ENCODE data around the gene DACT3.

The DACT3 gene

GRCh38 chr19:46610413-46610775 is 50.6 kb downstream of the DACT3 start:
- Histone ChIP-seq H3K27ac (ENCODE audit: low read depth, low read length) (no peak overlapping the region), H3K9ac (ENCODE audit: low read depth, low read length) (no peak overlapping the region)

GRCh38 chr19:46609511-46610412 is 51.2 kb downstream of the DACT3 start:
- Histone ChIP-seq H3K27ac (ENCODE audit: low read depth, low read length) (no peak overlapping the region), H3K4me3 (ENCODE audit: low read length) (no peak overlapping the region), H3K9me3 (ENCODE audit: insufficient read depth, low read depth, low read length) (no peaks in the 10 kb centered on the region), H3K4me1 (ENCODE audit: insufficient read depth, low read length) (0 out of 2 replicates have a peak, but pooled peaks cover 3% of the 10 kb centered on the region), H3K9ac (ENCODE audit: low read depth, low read length) (no peak overlapping the region), H3K27me3 (ENCODE audit: insufficient read depth, low read length) (no peaks in the 10 kb centered on the region), H3K36me3 (ENCODE audit: insufficient read depth, low read length) (peaks cover 52% of the 10 kb centered on the region)
- WGBS = 92% methylated on average over 26 of the region's 30 CpGs

More at GRCh38 chr19:46610413-46610775, 50.6 kb downstream of the DACT3 start:
- no peaks in the 10 kb centered on the region for H3K27me3 ChIP-seq (ENCODE audit: insufficient read depth, low read length)
- H3K9me3 ChIP-seq (ENCODE audit: insufficient read depth, low read depth, low read length) = no peaks in the 10 kb centered on the region
- no peak overlapping the region for H3K4me3 ChIP-seq (ENCODE audit: low read length)
- H3K4me1 ChIP-seq (ENCODE audit: insufficient read depth, low read length) = 0 out of 2 replicates have a peak, but pooled peaks cover 3% of the 10 kb centered on the region
- H3K36me3 ChIP-seq (ENCODE audit: insufficient read depth, low read length) = peaks cover 52% of the 10 kb centered on the region
- WGBS = 94% methylated on average over 3 of the region's 5 CpGs

GRCh38 chr19:46608581-46609345 is 52.2 kb downstream of the DACT3 start:
- WGBS = 96% methylated on average over 27 of the region's 27 CpGs
- no peak overlapping the region for H3K4me3 ChIP-seq (ENCODE audit: low read length)
- 0 out of 2 replicates have a peak, but pooled peaks cover 2% of the 10 kb centered on the region for H3K4me1 ChIP-seq (ENCODE audit: insufficient read depth, low read length)
- H3K27ac ChIP-seq (ENCODE audit: low read depth, low read length) = no peak overlapping the region
- H3K9ac ChIP-seq (ENCODE audit: low read depth, low read length) = no peak overlapping the region
- no peaks in the 10 kb centered on the region for H3K9me3 ChIP-seq (ENCODE audit: insufficient read depth, low read depth, low read length)
- H3K27me3 ChIP-seq (ENCODE audit: insufficient read depth, low read length) = no peaks in the 10 kb centered on the region
- peaks cover 52% of the 10 kb centered on the region for H3K36me3 ChIP-seq (ENCODE audit: insufficient read depth, low read length)

- Histone ChIP-seq H3K36me3 (ENCODE audit: insufficient read depth, low read length) (peaks cover 52% of the 10 kb centered on the region), H3K27me3 (ENCODE audit: insufficient read depth, low read length) (no peaks in the 10 kb centered on the region), H3K27ac (ENCODE audit: low read depth, low read length) (no peak overlapping the region), H3K9ac (ENCODE audit: low read depth, low read length) (no peak overlapping the region), H3K4me3 (ENCODE audit: low read length) (no peak overlapping the region), H3K4me1 (ENCODE audit: insufficient read depth, low read length) (peaks cover 4% of the 10 kb centered on the region; the same call in 1 of the 2 replicates), H3K9me3 (ENCODE audit: insufficient read depth, low read depth, low read length) (no peaks in the 10 kb centered on the region)
- 96% methylated on average over 9 of the region's 9 CpGs for WGBS
Observed at GRCh38 chr19:46608178-46608577, 52.8 kb downstream of the DACT3 start.

- no peak overlapping the region for H3K9ac ChIP-seq (ENCODE audit: low read depth, low read length)
- no peak overlapping the region for H3K4me3 ChIP-seq (ENCODE audit: low read length)
- no peaks in the 10 kb centered on the region for H3K9me3 ChIP-seq (ENCODE audit: insufficient read depth, low read depth, low read length)
- WGBS = 96% methylated on average over 12 of the region's 12 CpGs
- H3K36me3 ChIP-seq (ENCODE audit: insufficient read depth, low read length) = peaks cover 52% of the 10 kb centered on the region
- H3K4me1 ChIP-seq (ENCODE audit: insufficient read depth, low read length) = peaks cover 12% of the 10 kb centered on the region; the same call in 1 of the 2 replicates
- H3K27me3 ChIP-seq (ENCODE audit: insufficient read depth, low read length) = no peaks in the 10 kb centered on the region
- no peak overlapping the region for H3K27ac ChIP-seq (ENCODE audit: low read depth, low read length)
Observed at GRCh38 chr19:46607448-46607841, 53.5 kb downstream of the DACT3 start.

GRCh38 chr19:46606681-46607447 is 54.1 kb downstream of the DACT3 start:
- Histone ChIP-seq H3K4me1 (ENCODE audit: insufficient read depth, low read length) (peaks cover 12% of the 10 kb centered on the region; the same call in 1 of the 2 replicates), H3K9me3 (ENCODE audit: insufficient read depth, low read depth, low read length) (no peaks in the 10 kb centered on the region), H3K9ac (ENCODE audit: low read depth, low read length) (no peak overlapping the region), H3K27ac (ENCODE audit: low read depth, low read length) (no peak overlapping the region), H3K4me3 (ENCODE audit: low read length) (no peak overlapping the region), H3K36me3 (ENCODE audit: insufficient read depth, low read length) (peaks cover 52% of the 10 kb centered on the region), H3K27me3 (ENCODE audit: insufficient read depth, low read length) (no peaks in the 10 kb centered on the region)
- WGBS = 93% methylated on average over 12 of the region's 12 CpGs

GRCh38 chr19:46606019-46606418 is 55.0 kb downstream of the DACT3 start:
- Histone ChIP-seq H3K36me3 (ENCODE audit: insufficient read depth, low read length) (peaks cover 52% of the 10 kb centered on the region), H3K27ac (ENCODE audit: low read depth, low read length) (no peak overlapping the region), H3K9me3 (ENCODE audit: insufficient read depth, low read depth, low read length) (no peaks in the 10 kb centered on the region), H3K27me3 (ENCODE audit: insufficient read depth, low read length) (no peaks in the 10 kb centered on the region), H3K4me3 (ENCODE audit: low read length) (no peak overlapping the region), H3K9ac (ENCODE audit: low read depth, low read length) (no peak overlapping the region), H3K4me1 (ENCODE audit: insufficient read depth, low read length) (peaks cover 12% of the 10 kb centered on the region; the same call in 1 of the 2 replicates)
- 93% methylated on average over 11 of the region's 11 CpGs for WGBS

GRCh38 chr19:46605356-46605821 is 55.6 kb downstream of the DACT3 start:
- no peak overlapping the region for H3K27ac ChIP-seq (ENCODE audit: low read depth, low read length)
- H3K9ac ChIP-seq (ENCODE audit: low read depth, low read length) = no peak overlapping the region
- H3K4me3 ChIP-seq (ENCODE audit: low read length) = no peak overlapping the region
- H3K9me3 ChIP-seq (ENCODE audit: insufficient read depth, low read depth, low read length) = no peaks in the 10 kb centered on the region
- H3K27me3 ChIP-seq (ENCODE audit: insufficient read depth, low read length) = no peaks in the 10 kb centered on the region
- peaks cover 48% of the 10 kb centered on the region for H3K36me3 ChIP-seq (ENCODE audit: insufficient read depth, low read length)
- 93% methylated on average over 16 of the region's 16 CpGs for WGBS
- peaks cover 12% of the 10 kb centered on the region; the same call in 1 of the 2 replicates for H3K4me1 ChIP-seq (ENCODE audit: insufficient read depth, low read length)

GRCh38 chr19:46604781-46605355 is 56.1 kb downstream of the DACT3 start:
- Histone ChIP-seq H3K4me1 (ENCODE audit: insufficient read depth, low read length) (peaks cover 12% of the 10 kb centered on the region; the same call in 1 of the 2 replicates), H3K4me3 (ENCODE audit: low read length) (no peak overlapping the region)

GRCh38 chr19:46603752-46604231 is 57.2 kb downstream of the DACT3 start:
- H3K9me3 ChIP-seq (ENCODE audit: insufficient read depth, low read depth, low read length) = 0 out of 2 replicates have a peak, but pooled peaks cover 3% of the 10 kb centered on the region
- H3K27ac ChIP-seq (ENCODE audit: low read depth, low read length) = no peak overlapping the region
- WGBS = 85% methylated on average over 9 of the region's 9 CpGs
- no peaks in the 10 kb centered on the region for H3K27me3 ChIP-seq (ENCODE audit: insufficient read depth, low read length)
- H3K36me3 ChIP-seq (ENCODE audit: insufficient read depth, low read length) = peaks cover 34% of the 10 kb centered on the region
- H3K4me1 ChIP-seq (ENCODE audit: insufficient read depth, low read length) = peaks cover 12% of the 10 kb centered on the region; the same call in 1 of the 2 replicates
- no peak overlapping the region for H3K9ac ChIP-seq (ENCODE audit: low read depth, low read length)
- H3K4me3 ChIP-seq (ENCODE audit: low read length) = no peak overlapping the region

More at GRCh38 chr19:46604781-46605355, 56.1 kb downstream of the DACT3 start:
- Histone ChIP-seq H3K9me3 (ENCODE audit: insufficient read depth, low read depth, low read length) (no peaks in the 10 kb centered on the region), H3K36me3 (ENCODE audit: insufficient read depth, low read length) (peaks cover 45% of the 10 kb centered on the region), H3K27ac (ENCODE audit: low read depth, low read length) (no peak overlapping the region), H3K9ac (ENCODE audit: low read depth, low read length) (no peak overlapping the region), H3K27me3 (ENCODE audit: insufficient read depth, low read length) (no peaks in the 10 kb centered on the region)
- WGBS = 87% methylated on average over 13 of the region's 13 CpGs

Data from HUES64 (cell line).